Left lung (tissue), 10 donors: Measurements from ENCODE around the gene CCDC137. TPM values are rescaled to one million over a fixed set of nuclear protein-coding genes. Genes with fewer than 3 reads are reported as not detected.

Experiments used
- ATAC-seq: fragments of 200-7000 bp; cut with Tn5 transposase; one replicate; pipeline ENCODE4 v1.9.1; 2020; ENCODE audit warnings: moderate library complexity
- DNase-seq, 4 donors: peaks; one replicate each; pipeline ENCODE4 v3.0.0-alpha.2; 2013 to 2020
- H3K27ac ChIP-seq, 2 donors: fragments of 200-600 bp; sonication (generic) in 1 of 2; one replicate each; pipeline versions ENCODE4 v1.5.0 to v1.8.0; 2020 to 2021
- H3K27me3 ChIP-seq, 2 donors: fragments of 200-600 bp; sonication (generic) in 1 of 2; one replicate each; pipeline versions ENCODE4 v1.5.0 to v1.8.0; 2020 to 2021
- H3K36me3 ChIP-seq, 2 donors: fragments of 200-600 bp; sonication (generic) in 1 of 2; one replicate each; pipeline versions ENCODE4 v1.5.0 to v1.8.0; 2020 to 2021
- H3K4me1 ChIP-seq, 2 donors: fragments of 200-600 bp; one replicate each; pipeline ENCODE4 v1.8.0; 2021
- H3K4me3 ChIP-seq, 2 donors: fragments of 200-600 bp; sonication (generic) in 1 of 2; one replicate each; pipeline versions ENCODE4 v1.5.0 to v1.8.0; 2020 to 2021; ENCODE audit warnings: mild to moderate bottlenecking in 1 of 2
- H3K9me3 ChIP-seq, 2 donors: fragments of 200-600 bp; sonication (generic) in 1 of 2; one replicate each; pipeline versions ENCODE4 v1.5.0 to v1.8.0; 2020 to 2021
- CTCF ChIP-seq, 2 donors: fragments of 200-600 bp; sonication (generic) in 1 of 2; IDR thresholded peaks; one replicate each; pipeline versions ENCODE4 v1.5.0 to v1.8.0; 2021; ENCODE audit warnings: antibody characterized with exemption in 2 of 2
- intact Hi-C, 2 donors: fragments of 100-400 bp; cut with DNase I; formaldehyde crosslinking; loops; one replicate each; pipeline versions ENCODE4 v1.11.2 to v1.14.2; 2022
- polyA plus RNA-seq, 6 donors: library from polyadenylated mRNA; unstranded; fragments of 120-200 nt; gene quantifications; one replicate each; pipeline ENCODE4 v1.2.1, GENCODE V29; 2013; ENCODE audit not compliant: insufficient read length in 6 of 6
- total RNA-seq, 2 donors: library from RNA; stranded (reverse); fragmentation: NEBNext Ultra II Directional; extraction: Animal tissue kit (Norgen Biotek cat#: 25700); gene quantifications; one replicate each; pipeline ENCODE4 v1.2.1, GENCODE V29; 2021
- donor health status: DM: no; HTN: yes; CAD: no.
- donor health status: DM: no; HTN: no; CAD: no.

Gene CCDC137
- total and polyA plus RNA-seq, 8 donors = 14.6 to 19.9 (median 15.7) TPM

GRCh38 chr17:81638683-81639082 lies 27.9 kb upstream of the CCDC137 start:
- no peak overlapping the region for H3K27ac ChIP-seq
- H3K27me3 ChIP-seq = no peaks in the 10 kb centered on the region
- ATAC-seq (no peak), DNase-seq (no peak)
- H3K9me3 ChIP-seq = no peaks in the 10 kb centered on the region
- peaks cover 19 to 31% of the 10 kb centered on the region in 2 donors for H3K4me1 ChIP-seq
- intact Hi-C loops = no loop called here
- no peak for TF ChIP-seq CTCF (IDR thresholded peaks at IDR 0.05)
- H3K4me3 ChIP-seq = no peak overlapping the region
- no peaks in the 10 kb centered on the region for H3K36me3 ChIP-seq

- H3K9me3 ChIP-seq = no peaks in the 10 kb centered on the region
- intact Hi-C loops = no loop called here
Measured at GRCh38 chr17:81640011-81640410, 26.5 kb upstream of the CCDC137 start.

GRCh38 chr17:81641825-81642489 lies 24.6 kb upstream of the CCDC137 start:
- ATAC-seq (no peak), DNase-seq (peak in 1 of 4 donors; percentile 55)
- Histone ChIP-seq H3K9me3 (no peaks in the 10 kb centered on the region), H3K4me3 (no peak overlapping the region), H3K4me1 (peaks cover 5% of the 10 kb centered on the region in 2 donors), H3K27me3 (peaks cover 3 to 5% of the 10 kb centered on the region in 2 donors), H3K27ac (no peak overlapping the region), H3K36me3 (no peaks in the 10 kb centered on the region)
- TF ChIP-seq CTCF (IDR thresholded peaks at IDR 0.05) = no peak
- intact Hi-C loops = no loop called here

More at GRCh38 chr17:81640011-81640410, 26.5 kb upstream of the CCDC137 start:
- TF ChIP-seq CTCF (IDR thresholded peaks at IDR 0.05) = no peak
- Histone ChIP-seq H3K4me3 (no peak overlapping the region), H3K36me3 (no peaks in the 10 kb centered on the region), H3K27ac (no peak overlapping the region), H3K4me1 (peaks cover 17 to 18% of the 10 kb centered on the region in 2 donors), H3K27me3 (no peaks in the 10 kb centered on the region)
- DNase-seq (peak in 1 of 4 donors; percentile 34), ATAC-seq (no peak)

- intact Hi-C loops = no loop called here
- Histone ChIP-seq H3K9me3 (no peaks in the 10 kb centered on the region), H3K36me3 (no peaks in the 10 kb centered on the region), H3K4me1 (no peaks in the 10 kb centered on the region), H3K27ac (no peak overlapping the region), H3K27me3 (peaks cover 29 to 30% of the 10 kb centered on the region in 2 donors), H3K4me3 (no peak overlapping the region)
- ATAC-seq (no peak), DNase-seq (peak in 1 of 4 donors; percentile 31)
- TF ChIP-seq CTCF (IDR thresholded peaks at IDR 0.05) = no peak
Measured at GRCh38 chr17:81644496-81644895, 22.0 kb upstream of the CCDC137 start.

GRCh38 chr17:81644976-81645952 lies 21.3 kb upstream of the CCDC137 start:
- no peak for TF ChIP-seq CTCF (IDR thresholded peaks at IDR 0.05)
- intact Hi-C loops = no loop called here
- H3K36me3 ChIP-seq = no peaks in the 10 kb centered on the region
- DNase-seq (peak in 1 of 4 donors; percentile 67), ATAC-seq (no peak)
- no peak overlapping the region for H3K27ac ChIP-seq
- no peaks in the 10 kb centered on the region for H3K9me3 ChIP-seq
- no peaks in the 10 kb centered on the region for H3K4me1 ChIP-seq
- H3K27me3 ChIP-seq = peaks cover 37 to 38% of the 10 kb centered on the region in 2 donors
- H3K4me3 ChIP-seq = no peak overlapping the region
